Ovary (tissue), 9 donors: ENCODE data around the gene SESN1. TPM values are rescaled to one million over a fixed set of nuclear protein-coding genes. Genes with fewer than 3 reads are reported as not detected.

ENCODE experiments used
- DNase-seq, 5 donors: peaks; one replicate each; pipeline ENCODE4 v3.0.0-alpha.2; 2019 to 2020
- H3K27ac ChIP-seq, 2 donors: fragments of 200-600 bp; one replicate each; pipeline versions ENCODE4 v1.5.1 to v1.8.0; 2019 to 2022
- H3K27me3 ChIP-seq: fragments of 200-600 bp; one replicate; pipeline ENCODE4 v1.8.0; 2022
- H3K36me3 ChIP-seq: fragments of 200-600 bp; sonication (generic); one replicate; pipeline ENCODE4 v1.5.1; 2019
- H3K4me1 ChIP-seq: one replicate; pipeline ENCODE4 v1.8.1; 2013; ENCODE audit warnings: mild to moderate bottlenecking, moderate library complexity; ENCODE audit not compliant: insufficient read depth
- H3K4me3 ChIP-seq: fragments of 200-600 bp; sonication (generic); one replicate; pipeline ENCODE4 v1.5.1; 2017
- H3K9me3 ChIP-seq, 2 donors: fragments of 200-600 bp in 1 of 2; sonication (generic) in 1 of 2; one replicate each; pipeline versions ENCODE4 v1.5.1 to v1.8.1; 2013 to 2019; ENCODE audit warnings: mild to moderate bottlenecking in 1 of 2, moderate library complexity in 1 of 2
- CTCF ChIP-seq, 3 donors: fragments of 450-650 bp in 2 of 3; fragments of 200-600 bp in 1 of 3; IDR thresholded peaks; one replicate each; pipeline versions ENCODE4 v1.5.1 to v1.8.0; 2016 to 2022; ENCODE audit warnings: antibody characterized with exemption in 3 of 3, mild to moderate bottlenecking in 1 of 3
- EP300 ChIP-seq: sonication (generic); formaldehyde crosslinking; IDR thresholded peaks from one replicate; pipeline ENCODE4 v1.6.1; 2017; ENCODE audit warnings: antibody characterized with exemption
- POLR2A ChIP-seq: fragments of 450-650 bp; IDR thresholded peaks from one replicate; pipeline ENCODE4 v1.6.1; 2017; ENCODE audit warnings: antibody characterized with exemption, mild to moderate bottlenecking, moderate library complexity
- WGBS, 3 donors: extraction: QIAGEN DNeasy Blood & Tissue Kit in 1 of 3; methylation state at CpG; one replicate each; pipeline versions ENCODE4 v1.1.5 to v1.1.7; 2013 to 2017; 5-methylcytosine and 5-hydroxymethylcytosine counted together
- intact Hi-C, 4 donors: fragments of 100-400 bp; cut with DNase I; formaldehyde crosslinking; loops; one replicate each; pipeline versions ENCODE4 v1.11.0 to v1.15.1; 2022 to 2023
- polyA plus RNA-seq, 2 donors: library from polyadenylated mRNA; stranded (reverse); fragments of 200-250 nt in 1 of 2; fragments of 350-450 nt in 1 of 2; fragmentation: Illumina TruSeq in 1 of 2; extraction: RNeasy Lipid Tissue Mini Kit (QIAGEN cat#74804) in 1 of 2; gene quantifications; one replicate each; pipeline ENCODE4 v1.2.3, GENCODE V29; 2013 to 2014
- total RNA-seq, 7 donors: library from RNA; depleted of rRNA in 2 of 7; stranded (reverse); fragments of >200 nt in 2 of 7; fragmentation: NEBNext Ultra II Directional in 3 of 7; extraction: Animal tissue kit (Norgen Biotek cat#: 25700) in 3 of 7; gene quantifications; one replicate each; pipeline versions ENCODE4 v1.1.0 to v1.2.4, GENCODE V29; 2016 to 2023
- donor health status: DM: no; HTN: no; CAD: no; lungs with moderate emphysema.
- donor health status: DM: no; HTN: no; CAD: no.
- donor health status: Bipolar disorder and iron deficiency.
- donor health status: DM: yes; HTN: yes; CAD: no.
- donor health status: DM: no; HTN: no; CAD: no.
- donor health status: DM: yes; HTN: yes; CAD: no.

SESN1 gene
- total and polyA plus RNA-seq, 9 donors: 36.5 to 97.2 (median 65.4) TPM

GRCh38 chr6:108951351-108951953 is 143.2 kb downstream of the SESN1 start:
- 75 to 81% (median 80%) methylated on average over 16 of the region's 16 CpGs for WGBS, 3 donors
- no peak for TF ChIP-seq POLR2A
- TF ChIP-seq CTCF (IDR thresholded peaks at IDR 0.05): no peak
- no peak for TF ChIP-seq EP300
- no peak overlapping the region for H3K27ac ChIP-seq
- no peak for DNase-seq
- no peaks in the 10 kb centered on the region for H3K9me3 ChIP-seq
- H3K27me3 ChIP-seq: no peaks in the 10 kb centered on the region
- H3K36me3 ChIP-seq: no peaks in the 10 kb centered on the region
- H3K4me1 ChIP-seq: peaks cover 16% of the 10 kb centered on the region
- intact Hi-C loops: loop anchor here in 1 of 4 donors (10.0 kb wide), 1 partner anchor 53 kb away; no protein-coding TSS in a partner anchor
- no peak overlapping the region for H3K4me3 ChIP-seq

DNA sequence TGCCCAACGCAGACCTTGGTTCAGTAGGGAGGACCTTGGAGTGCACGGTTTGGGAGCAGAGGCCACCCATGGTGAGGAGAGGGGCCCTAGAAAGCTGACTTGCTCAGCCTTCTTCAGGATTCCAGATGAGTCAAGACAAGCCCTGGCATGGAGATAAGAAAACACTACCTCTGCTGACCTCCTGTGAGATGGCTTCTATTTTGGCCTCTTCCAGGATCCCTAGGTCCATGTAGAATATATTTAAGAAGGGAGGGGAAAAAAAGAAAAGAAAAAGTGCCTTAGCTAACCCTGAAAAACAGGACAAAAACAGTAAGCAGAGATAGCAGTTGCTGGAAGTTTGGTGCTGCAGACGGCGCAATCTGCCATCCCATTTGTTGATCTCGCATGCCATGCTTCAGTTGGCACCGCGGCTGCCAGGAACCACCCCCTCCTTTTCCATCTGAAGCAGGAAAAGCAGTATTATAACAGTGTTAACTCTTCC is 146.4 kb downstream of the SESN1 start:
- Histone ChIP-seq H3K4me3 (no peak overlapping the region), H3K27ac (peak overlapping the region in 1 of 2 donors; percentile 95), H3K36me3 (no peaks in the 10 kb centered on the region), H3K9me3 (no peaks in the 10 kb centered on the region), H3K4me1 (peaks cover 23% of the 10 kb centered on the region), H3K27me3 (no peaks in the 10 kb centered on the region)
- intact Hi-C loops: loop anchor here in 2 of 4 donors (5.0 to 10.0 kb wide), 4 partner anchors 57 to 386 kb away; partner anchors contain the start of gene FOXO3 (in 1 of the 2)
- DNase-seq: no peak
- 40 to 69% (median 47%) methylated on average over 7 of the region's 7 CpGs for WGBS, 3 donors
- TF ChIP-seq POLR2A (no peak), EP300 (no peak), CTCF (IDR thresholded peaks at IDR 0.05) (no peak)

DNA sequence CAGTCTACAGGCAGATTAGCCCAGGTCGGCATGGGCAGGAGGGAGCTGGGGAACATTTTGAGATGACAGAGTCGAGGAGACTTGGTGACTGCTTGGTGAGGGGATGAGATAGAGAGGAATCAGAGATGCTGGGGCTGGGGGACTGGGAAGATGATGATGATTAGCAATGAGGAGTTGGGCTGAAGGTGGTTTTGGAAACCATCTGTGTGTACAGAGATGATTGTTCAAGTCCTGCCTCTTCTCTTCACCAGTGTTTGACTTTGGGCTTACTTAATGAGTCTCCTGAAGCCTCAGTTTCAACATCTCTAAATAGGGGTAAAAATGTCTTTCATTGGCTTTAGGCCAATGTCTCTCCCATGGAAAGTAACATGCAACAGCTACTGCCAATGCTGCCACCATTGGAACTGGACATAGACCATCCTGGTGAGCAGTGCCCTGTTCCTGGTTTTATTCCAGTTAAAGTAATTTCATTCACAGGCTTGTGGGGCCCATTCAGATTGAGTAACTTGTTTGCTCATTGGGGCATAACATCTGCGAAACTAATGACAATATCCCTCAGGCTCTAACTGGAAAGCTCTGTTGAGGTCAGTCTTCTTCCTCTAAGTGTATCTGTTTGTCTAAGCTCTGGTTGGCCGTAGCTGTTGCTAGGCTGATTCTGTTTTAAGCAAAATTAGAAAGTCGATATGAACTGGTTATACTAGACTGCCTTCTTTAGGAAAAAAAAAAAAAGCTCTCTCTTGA is 147.4 kb downstream of the SESN1 start:
- Histone ChIP-seq H3K36me3 (no peaks in the 10 kb centered on the region), H3K9me3 (no peaks in the 10 kb centered on the region), H3K27me3 (no peaks in the 10 kb centered on the region), H3K4me1 (peaks cover 23% of the 10 kb centered on the region), H3K27ac (peak overlapping the region; percentile 85 to 95), H3K4me3 (no peak overlapping the region)
- peak in 1 of 5 donors; percentile 61 for DNase-seq
- intact Hi-C loops: loop anchor here in 2 of 4 donors (5.0 to 10.0 kb wide), 4 partner anchors 58 to 385 kb away; partner anchors contain the start of gene FOXO3 (in 1 of the 2)
- no peak for TF ChIP-seq EP300
- TF ChIP-seq CTCF (IDR thresholded peaks at IDR 0.05): no peak
- TF ChIP-seq POLR2A: no peak
- 32 to 42% (median 37%) methylated on average over 5 of the region's 5 CpGs for WGBS, 3 donors

- Histone ChIP-seq H3K27ac (peak overlapping the region; percentile 85 to 95), H3K9me3 (no peaks in the 10 kb centered on the region), H3K36me3 (no peaks in the 10 kb centered on the region), H3K4me1 (peaks cover 25% of the 10 kb centered on the region), H3K4me3 (no peak overlapping the region), H3K27me3 (no peaks in the 10 kb centered on the region)
- intact Hi-C loops: loop anchor here in 2 of 4 donors (5.0 to 10.0 kb wide), 4 partner anchors 58 to 384 kb away; partner anchors contain the start of gene FOXO3 (in 1 of the 2)
- peak in 3 of 5 donors; percentile 23 to 38 (median 33) for DNase-seq
- WGBS, 3 donors: 14 to 18% (median 18%) methylated on average over 3 of the region's 3 CpGs
- TF ChIP-seq CTCF (IDR thresholded peaks at IDR 0.05) (no peak), POLR2A (no peak), EP300 (no peak)
Observed at GRCh38 chr6:108946695-108947094, 148.0 kb downstream of the SESN1 start.
